Measurements from ENCODE around the gene TMEM62.

GRCh38 chr15:43198992-43199391, 65.6 kb downstream of the TMEM62 start:
- TF ChIP-seq EZH2 (IDR thresholded peaks at IDR 0.05; ENCODE audit: borderline replicate concordance, low read length): no peak
- no peak for TF ChIP-seq CTCF (conservative IDR thresholded peaks at IDR 0.05 in 1 of 2, IDR thresholded peaks at IDR 0.05 in 1 of 2; ENCODE audit: extremely low read depth in 1 of 2, insufficient read depth in 1 of 2, low read depth in 1 of 2, low read length in 2 of 2)
